IPS-20b (cell line): ENCODE data around the gene CCDC138.
"Not testable (repeated sequence)": the region's sequence is repeated elsewhere in the genome, so short reads cannot be mapped to it uniquely, and the experiment has no call there.

Source experiments
- H3K27ac ChIP-seq: one replicate; pipeline ENCODE4 v1.5.1; 2013; ENCODE audit warnings: low read length
- H3K27me3 ChIP-seq: 2 replicates; pipeline ENCODE4 v1.6.1; 2013; ENCODE audit warnings: mild to moderate bottlenecking, low read length, inconsistent platforms; ENCODE audit not compliant: insufficient read depth
- H3K36me3 ChIP-seq: 2 replicates; pipeline ENCODE4 v1.6.1; 2013; ENCODE audit warnings: low read depth, mild to moderate bottlenecking, inconsistent platforms, low read length, moderate library complexity; ENCODE audit not compliant: insufficient read depth
- H3K4me1 ChIP-seq: 2 replicates; pipeline ENCODE4 v1.6.1; 2013; ENCODE audit warnings: mild to moderate bottlenecking, control low read depth, inconsistent platforms, low read length, moderate library complexity; ENCODE audit not compliant: insufficient read depth
- H3K4me3 ChIP-seq: 2 replicates; pipeline ENCODE4 v1.5.1; 2013; ENCODE audit warnings: mild to moderate bottlenecking, low read length, inconsistent platforms
- H3K9ac ChIP-seq: 2 replicates; pipeline ENCODE4 v1.6.1; 2013; ENCODE audit warnings: low read depth, mild to moderate bottlenecking, inconsistent platforms, low read length, moderate library complexity
- H3K9me3 ChIP-seq: 2 replicates; pipeline ENCODE4 v1.6.1; 2013; ENCODE audit warnings: mild to moderate bottlenecking, low read depth, low read length, inconsistent platforms; ENCODE audit not compliant: insufficient read depth

CCDC138 gene

GRCh38 chr2:108786354-108787215, at the start of gene CCDC138:
TSS of gene CCDC138 (plus strand) at chr2:108786771. CDS start at chr2:108786823, 52 bp downstream.
- peaks cover 62% of the 10 kb centered on the region for H3K36me3 ChIP-seq
- H3K4me1 ChIP-seq, result peaks cover 4% of the 10 kb centered on the region; the same call in 1 of the 2 replicates

GRCh38 chr2:108757973-108758372, 28.6 kb upstream of the CCDC138 start:
- not testable (repeated sequence) for H3K4me1 ChIP-seq, H3K9me3 ChIP-seq, H3K4me3 ChIP-seq, H3K27me3 ChIP-seq, H3K27ac ChIP-seq, H3K9ac ChIP-seq
- H3K36me3 ChIP-seq, result peaks cover 46% of the 10 kb centered on the region

More at GRCh38 chr2:108786354-108787215, at the start of gene CCDC138:
- H3K9ac ChIP-seq, result peak within 1 kb of the TSS; percentile 88
- peak within 1 kb of the TSS; percentile 84 for H3K4me3 ChIP-seq
- peak within 1 kb of the TSS; percentile 52 for H3K27ac ChIP-seq
- H3K9me3 ChIP-seq, result no peaks in the 10 kb centered on the region
- no peaks in the 10 kb centered on the region for H3K27me3 ChIP-seq

- H3K9ac ChIP-seq, H3K9me3 ChIP-seq, H3K27me3 ChIP-seq, H3K27ac ChIP-seq, H3K4me1 ChIP-seq, H3K4me3 ChIP-seq: not testable (repeated sequence)
- peaks cover 57% of the 10 kb centered on the region for H3K36me3 ChIP-seq
Measured at GRCh38 chr2:108762618-108763017, 24.0 kb upstream of the CCDC138 start.

GRCh38 chr2:108766671-108767070, 19.9 kb upstream of the CCDC138 start:
- H3K4me3 ChIP-seq, H3K4me1 ChIP-seq, H3K9me3 ChIP-seq, H3K9ac ChIP-seq, H3K27ac ChIP-seq, H3K27me3 ChIP-seq: not testable (repeated sequence)
- peaks cover 59% of the 10 kb centered on the region for H3K36me3 ChIP-seq

GRCh38 chr2:108767859-108768258, 18.7 kb upstream of the CCDC138 start:
- not testable (repeated sequence) for H3K9me3 ChIP-seq
- H3K36me3 ChIP-seq, result peaks cover 66% of the 10 kb centered on the region

GRCh38 chr2:108776475-108776874, 10.1 kb upstream of the CCDC138 start:
- Histone ChIP-seq H3K27ac (no peak overlapping the region), H3K9me3 (no peaks in the 10 kb centered on the region), H3K36me3 (peaks cover 90% of the 10 kb centered on the region), H3K4me3 (no peak overlapping the region), H3K4me1 (no peaks in the 10 kb centered on the region), H3K27me3 (no peaks in the 10 kb centered on the region), H3K9ac (no peak overlapping the region)

More at GRCh38 chr2:108767859-108768258, 18.7 kb upstream of the CCDC138 start:
- not testable (repeated sequence) for H3K27me3 ChIP-seq, H3K27ac ChIP-seq, H3K4me1 ChIP-seq, H3K9ac ChIP-seq, H3K4me3 ChIP-seq

GRCh38 chr2:108778857-108779256, 7.7 kb upstream of the CCDC138 start:
- Histone ChIP-seq H3K9ac (no peak overlapping the region), H3K27me3 (no peaks in the 10 kb centered on the region), H3K27ac (no peak overlapping the region), H3K36me3 (peaks cover 90% of the 10 kb centered on the region), H3K4me1 (no peaks in the 10 kb centered on the region), H3K4me3 (no peak overlapping the region), H3K9me3 (no peaks in the 10 kb centered on the region)

- H3K9me3 ChIP-seq, result no peaks in the 10 kb centered on the region
- H3K36me3 ChIP-seq, result peaks cover 62% of the 10 kb centered on the region
- H3K9ac ChIP-seq, result peak overlapping the region; percentile 88; the same call in 1 of the 2 replicates
- peak overlapping the region; percentile 84 for H3K4me3 ChIP-seq
- H3K27ac ChIP-seq, result no peak overlapping the region
- peaks cover 4% of the 10 kb centered on the region; the same call in 1 of the 2 replicates for H3K4me1 ChIP-seq
- no peaks in the 10 kb centered on the region for H3K27me3 ChIP-seq
Measured at GRCh38 chr2:108786008-108786353, 590 bp upstream of the CCDC138 start.

- Histone ChIP-seq H3K9ac (peak overlapping the region; percentile 88), H3K4me3 (peak overlapping the region; percentile 84), H3K9me3 (no peaks in the 10 kb centered on the region), H3K4me1 (peaks cover 4% of the 10 kb centered on the region; the same call in 1 of the 2 replicates), H3K27me3 (no peaks in the 10 kb centered on the region), H3K36me3 (peaks cover 62% of the 10 kb centered on the region), H3K27ac (peak overlapping the region; percentile 52)
Measured at GRCh38 chr2:108787216-108787541, 608 bp downstream of the CCDC138 start.

GRCh38 chr2:108803045-108803736, 16.6 kb downstream of the CCDC138 start:
- H3K27me3 ChIP-seq, result no peaks in the 10 kb centered on the region
- no peaks in the 10 kb centered on the region for H3K4me1 ChIP-seq
- H3K4me3 ChIP-seq, result no peak overlapping the region
- peaks cover 76% of the 10 kb centered on the region for H3K36me3 ChIP-seq
- no peak overlapping the region for H3K27ac ChIP-seq
- peaks cover 1% of the 10 kb centered on the region; the same call in 1 of the 2 replicates for H3K9me3 ChIP-seq
- no peak overlapping the region for H3K9ac ChIP-seq

- Histone ChIP-seq H3K9me3 (peaks cover 20% of the 10 kb centered on the region), H3K27me3 (no peaks in the 10 kb centered on the region), H3K36me3 (peaks cover 76% of the 10 kb centered on the region), H3K4me1 (no peaks in the 10 kb centered on the region), H3K27ac (no peak overlapping the region), H3K9ac (no peak overlapping the region), H3K4me3 (no peak overlapping the region)
Measured at GRCh38 chr2:108805032-108805431, 18.5 kb downstream of the CCDC138 start.

- H3K36me3 ChIP-seq, result peaks cover 77% of the 10 kb centered on the region
- no peaks in the 10 kb centered on the region for H3K27me3 ChIP-seq
- no peaks in the 10 kb centered on the region for H3K4me1 ChIP-seq
- H3K4me3 ChIP-seq, result no peak overlapping the region
- H3K9ac ChIP-seq, result no peak overlapping the region
- peaks cover 20% of the 10 kb centered on the region for H3K9me3 ChIP-seq
- no peak overlapping the region for H3K27ac ChIP-seq
Measured at GRCh38 chr2:108805782-108806181, 19.2 kb downstream of the CCDC138 start.
